OCI-LY7 (cell line): ENCODE results near the gene EGFLAM. TPM values are rescaled to one million over a fixed set of nuclear protein-coding genes. Genes with fewer than 3 reads are reported as not detected.
A peak's percentile ranks its signal among the peaks of the same experiment; 100 is the strongest.

ENCODE experiments used
- BruUV-seq: library from RNA; stranded (reverse); fragments of 400-500 nt; replicated peaks from 2 replicates; lab custom pipeline; 2021; lab: Mats Ljungman, UMichigan
- CTCF ChIA-PET: fragments of 300-600 bp; sonication (Branson Sonifier 250); formaldehyde crosslinking; loops from one replicate; lab custom pipeline; 2022; ENCODE audit warnings: antibody characterized with exemption; ENCODE audit not compliant: unreplicated experiment; lab: Charles Lee
- POLR2A ChIA-PET: fragments of 300-600 bp; sonication (Branson Sonifier 250); formaldehyde crosslinking; loops from one replicate; lab custom pipeline; 2022; ENCODE audit warnings: antibody characterized with exemption; lab: Charles Lee
- DNase-seq: peaks from one replicate; pipeline ENCODE4 v3.0.0-alpha.2; 2015; ENCODE audit warnings: low spot score
- H2AFZ ChIP-seq: fragments of 200-600 bp; sonication (generic), shearing (Covaris generic); 2 replicates; pipeline ENCODE4 v1.6.1; 2014; ENCODE audit warnings: mild to moderate bottlenecking, antibody characterized with exemption, low read length, moderate library complexity
- H3K27ac ChIP-seq: fragments of 200-600 bp; sonication (generic); 2 replicates; pipeline ENCODE4 v1.5.1; 2014; ENCODE audit warnings: mixed run types, low read depth, mild to moderate bottlenecking, moderate library complexity, low read length, inconsistent platforms; ENCODE audit not compliant: poor library complexity, severe bottlenecking
- H3K36me3 ChIP-seq: fragments of 200-600 bp; sonication (generic); 2 replicates; pipeline ENCODE4 v1.6.1; 2014; ENCODE audit warnings: mild to moderate bottlenecking, antibody characterized with exemption, low read length, moderate library complexity, mixed read lengths; ENCODE audit not compliant: insufficient read depth
- H3K4me1 ChIP-seq: fragments of 200-600 bp; sonication (generic); 2 replicates; pipeline ENCODE4 v1.5.1; 2014; ENCODE audit warnings: mild to moderate bottlenecking, low read length; ENCODE audit not compliant: insufficient read depth, poor library complexity, severe bottlenecking
- H3K4me2 ChIP-seq: fragments of 200-600 bp; sonication (generic); 2 replicates; pipeline ENCODE4 v1.6.1; 2014; ENCODE audit warnings: mild to moderate bottlenecking, low read length
- H3K4me3 ChIP-seq: fragments of 200-600 bp; sonication (generic); 2 replicates; pipeline ENCODE4 v1.5.1; 2014; ENCODE audit warnings: mild to moderate bottlenecking, low read depth, low read length; ENCODE audit not compliant: poor library complexity, severe bottlenecking
- H3K79me2 ChIP-seq: fragments of 200-600 bp; sonication (generic); 2 replicates; pipeline ENCODE4 v1.6.1; 2016; ENCODE audit warnings: low read depth, mild to moderate bottlenecking, low read length, moderate library complexity, mixed read lengths; ENCODE audit not compliant: insufficient read depth
- H3K9me2 ChIP-seq: fragments of 200-600 bp; sonication (generic); 2 replicates; pipeline ENCODE4 v1.6.1; 2016; ENCODE audit warnings: mild to moderate bottlenecking, low read length, mixed read lengths; ENCODE audit not compliant: insufficient read depth
- H3K9me3 ChIP-seq: fragments of 200-600 bp; sonication (generic); 2 replicates; pipeline ENCODE4 v1.6.1; 2014; ENCODE audit warnings: mild to moderate bottlenecking, mixed run types, low read length, mixed read lengths
- H4K20me1 ChIP-seq: fragments of 200-600 bp; sonication (generic); 2 replicates; pipeline ENCODE4 v1.6.1; 2014; ENCODE audit warnings: mild to moderate bottlenecking, antibody characterized with exemption, low read length, moderate library complexity, mixed read lengths; ENCODE audit not compliant: insufficient read depth
- EZH2phosphoT487 ChIP-seq: fragments of 200-600 bp; sonication (generic); IDR thresholded peaks from 2 replicates; pipeline ENCODE4 v1.6.1; 2018; ENCODE audit warnings: low read depth, borderline replicate concordance, mild to moderate bottlenecking, mixed run types, antibody characterized with exemption, low read length, moderate library complexity, mixed read lengths
- intact Hi-C: fragments of 100-400 bp; cut with micrococcal nuclease; formaldehyde crosslinking; loops from one replicate; pipeline ENCODE4 v1.10.0; 2022; ENCODE audit not compliant: unreplicated experiment
- total RNA-seq, 2 experiments: library from RNA; depleted of rRNA in 1 of 2; stranded (reverse); fragments of >200 nt in 1 of 2; shearing (Covaris generic) in 1 of 2; gene quantifications; 2 replicates each; pipeline ENCODE4 v1.2.3, GENCODE V29; 2014 to 2022
- TF ChIP-seq, protein P1 (sequence below): fragments of 200-600 bp; sonication (generic); conservative IDR thresholded peaks from 2 replicates; pipeline ENCODE4 v1.5.1; 2014; ENCODE audit warnings: mild to moderate bottlenecking, antibody characterized with exemption, low read length, moderate library complexity, mixed read lengths

EGFLAM gene
- total RNA-seq, 2 experiments from 2014 or later, result not detected

DNA sequence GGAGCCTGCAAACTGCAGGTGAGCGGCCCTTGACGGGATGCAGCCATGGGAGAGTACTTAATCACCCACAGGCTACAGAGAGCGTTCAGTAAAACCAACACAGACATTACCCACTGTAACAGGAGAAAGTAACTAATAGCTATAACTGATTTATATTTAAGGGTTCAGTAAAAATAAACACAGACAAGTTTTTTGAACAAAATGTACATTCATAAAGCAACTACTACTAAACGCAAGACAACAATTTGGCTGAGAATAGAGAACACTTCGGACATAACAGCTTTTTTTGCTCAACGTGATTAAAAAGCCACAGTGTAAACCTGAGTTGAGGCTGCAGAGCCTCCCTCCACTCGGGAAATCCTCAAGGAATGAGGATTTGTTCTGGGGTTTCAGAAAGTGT is 236.4 kb downstream of the EGFLAM start:
- DNase-seq, result no peak
- Histone ChIP-seq H3K79me2 (no peaks in the 10 kb centered on the region), H3K4me2 (no peak overlapping the region), H3K4me3 (no peak overlapping the region), H3K9me2 (no peaks in the 10 kb centered on the region), H4K20me1 (no peaks in the 10 kb centered on the region), H3K9me3 (no peaks in the 10 kb centered on the region), H3K4me1 (no peaks in the 10 kb centered on the region), H2AFZ (no peak overlapping the region), H3K36me3 (no peaks in the 10 kb centered on the region), H3K27ac (no peak overlapping the region)
- ChIA-PET POLR2A (no interaction called here), CTCF (interaction anchor here (0.6 kb wide), 1 partner anchor 53 kb away, joined by 3 read pairs; no protein-coding TSS in a partner anchor)
- no TSS peak for BruUV-seq
- intact Hi-C loops, result no loop called here
- no peak for TF ChIP-seq EZH2phosphoT487
- TF ChIP-seq, protein P1, sequence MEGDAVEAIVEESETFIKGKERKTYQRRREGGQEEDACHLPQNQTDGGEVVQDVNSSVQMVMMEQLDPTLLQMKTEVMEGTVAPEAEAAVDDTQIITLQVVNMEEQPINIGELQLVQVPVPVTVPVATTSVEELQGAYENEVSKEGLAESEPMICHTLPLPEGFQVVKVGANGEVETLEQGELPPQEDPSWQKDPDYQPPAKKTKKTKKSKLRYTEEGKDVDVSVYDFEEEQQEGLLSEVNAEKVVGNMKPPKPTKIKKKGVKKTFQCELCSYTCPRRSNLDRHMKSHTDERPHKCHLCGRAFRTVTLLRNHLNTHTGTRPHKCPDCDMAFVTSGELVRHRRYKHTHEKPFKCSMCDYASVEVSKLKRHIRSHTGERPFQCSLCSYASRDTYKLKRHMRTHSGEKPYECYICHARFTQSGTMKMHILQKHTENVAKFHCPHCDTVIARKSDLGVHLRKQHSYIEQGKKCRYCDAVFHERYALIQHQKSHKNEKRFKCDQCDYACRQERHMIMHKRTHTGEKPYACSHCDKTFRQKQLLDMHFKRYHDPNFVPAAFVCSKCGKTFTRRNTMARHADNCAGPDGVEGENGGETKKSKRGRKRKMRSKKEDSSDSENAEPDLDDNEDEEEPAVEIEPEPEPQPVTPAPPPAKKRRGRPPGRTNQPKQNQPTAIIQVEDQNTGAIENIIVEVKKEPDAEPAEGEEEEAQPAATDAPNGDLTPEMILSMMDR, result no peak

DNA sequence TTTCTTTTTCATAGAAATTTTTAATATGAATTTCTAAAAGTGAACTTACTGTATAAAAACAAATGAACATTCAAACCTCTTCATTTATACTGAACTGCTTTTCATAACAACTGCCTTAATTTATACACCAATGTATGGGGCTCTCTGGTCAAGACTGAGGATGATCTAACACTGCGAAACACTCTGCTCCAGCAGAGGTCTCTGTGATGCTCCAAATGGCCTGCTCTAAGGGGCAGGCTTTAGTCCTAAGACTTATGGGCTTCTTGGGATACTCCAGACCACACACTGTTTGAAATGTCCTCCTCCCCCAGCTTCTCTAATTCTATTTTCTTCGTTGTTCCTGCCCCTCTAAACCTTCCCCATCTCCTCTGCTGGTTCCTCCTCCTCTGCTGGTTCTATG is 239.6 kb downstream of the EGFLAM start:
- no peaks in the 10 kb centered on the region for H3K4me1 ChIP-seq
- H3K79me2 ChIP-seq, result no peaks in the 10 kb centered on the region
- no peak overlapping the region for H2AFZ ChIP-seq
- CTCF ChIA-PET, result no interaction called here
- no peak for DNase-seq
- H3K4me3 ChIP-seq, result no peak overlapping the region
- no peaks in the 10 kb centered on the region for H3K9me3 ChIP-seq
- intact Hi-C loops, result no loop called here
- no peaks in the 10 kb centered on the region for H4K20me1 ChIP-seq
- H3K36me3 ChIP-seq, result no peaks in the 10 kb centered on the region
- H3K27ac ChIP-seq, result no peak overlapping the region
- no peak for TF ChIP-seq EZH2phosphoT487
- TF ChIP-seq, protein P1, result 0 out of 2 replicates have a peak, but pooled peaks have one; percentile 18
- no peaks in the 10 kb centered on the region for H3K9me2 ChIP-seq
- no TSS peak for BruUV-seq
- no peak overlapping the region for H3K4me2 ChIP-seq
- POLR2A ChIA-PET, result interaction anchor here (0.7 kb wide), 1 partner anchor 407 kb away, joined by 3 read pairs; no protein-coding TSS in a partner anchor

DNA sequence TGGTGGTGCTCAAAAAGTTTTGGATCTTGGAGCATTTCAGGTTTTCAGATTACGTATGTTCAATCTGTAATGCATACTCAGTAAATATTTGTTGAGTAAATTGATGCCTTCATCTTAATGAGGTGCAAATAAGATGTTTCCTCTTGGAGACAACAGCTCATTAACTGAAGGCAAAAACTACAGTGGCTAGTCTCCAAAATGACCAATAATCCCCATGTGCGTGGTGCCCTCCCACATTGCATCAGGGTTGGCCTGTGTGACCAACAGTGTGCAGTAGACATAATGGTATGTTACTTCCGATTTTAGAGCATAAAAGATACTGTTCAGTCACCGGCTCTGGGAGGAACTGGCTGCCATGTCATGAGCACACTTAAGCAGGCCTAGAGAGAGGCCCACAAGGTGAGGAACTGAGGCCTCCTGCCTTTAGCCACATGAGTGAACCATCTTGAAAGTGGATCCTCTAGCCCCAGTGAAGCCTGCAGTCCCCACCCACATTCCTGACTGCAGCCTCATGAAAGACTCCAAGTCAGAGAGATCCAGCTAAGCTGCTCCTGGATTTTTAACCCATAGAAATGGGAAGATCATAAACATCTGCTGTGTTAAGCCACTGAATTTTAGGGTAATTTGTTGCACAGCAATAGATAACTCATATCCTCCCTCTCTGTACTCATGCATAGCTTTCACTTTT is 242.4 kb downstream of the EGFLAM start:
- intact Hi-C loops, result no loop called here
- Histone ChIP-seq H3K9me3 (no peaks in the 10 kb centered on the region), H3K4me2 (no peak overlapping the region), H3K4me3 (no peak overlapping the region), H2AFZ (no peak overlapping the region), H4K20me1 (no peaks in the 10 kb centered on the region), H3K36me3 (no peaks in the 10 kb centered on the region), H3K27ac (no peak overlapping the region), H3K79me2 (no peaks in the 10 kb centered on the region), H3K4me1 (no peaks in the 10 kb centered on the region), H3K9me2 (no peaks in the 10 kb centered on the region)
- ChIA-PET CTCF (no interaction called here), POLR2A (interaction anchor here (1.1 to 1.7 kb wide), 2 partner anchors 10 to 47 kb away, joined by 3 read pairs; no protein-coding TSS in a partner anchor)
- no TSS peak for BruUV-seq
- TF ChIP-seq, protein P1, result no peak
- no peak for TF ChIP-seq EZH2phosphoT487
- DNase-seq, result no peak
